Loucy (cell line): ENCODE results near the gene APAF1.
"Not testable (repeated sequence)": the region's sequence is repeated elsewhere in the genome, so short reads cannot be mapped to it uniquely, and the experiment has no call there.

ENCODE experiments used
- H2AFZ ChIP-seq: fragments of 200-600 bp; sonication (generic); 2 replicates; pipeline ENCODE4 v1.6.0; 2016; ENCODE audit warnings: antibody characterized with exemption, mild to moderate bottlenecking, low read length, moderate library complexity
- H3F3A ChIP-seq: fragments of 200-600 bp; 2 replicates; pipeline ENCODE4 v1.6.0; 2016; ENCODE audit warnings: antibody characterized with exemption, low read depth, mild to moderate bottlenecking
- H3K27me3 ChIP-seq: fragments of 200-600 bp; sonication (generic); 2 replicates; pipeline ENCODE4 v1.6.1; 2014; ENCODE audit warnings: low read length, mild to moderate bottlenecking; ENCODE audit not compliant: insufficient read depth, poor library complexity, severe bottlenecking
- H3K36me3 ChIP-seq: fragments of 200-600 bp; sonication (generic); 2 replicates; pipeline ENCODE4 v1.6.1; 2016; ENCODE audit warnings: low read length; ENCODE audit not compliant: insufficient read depth
- H3K4me1 ChIP-seq: fragments of 200-600 bp; sonication (generic); 2 replicates; pipeline ENCODE4 v1.5.1; 2014; ENCODE audit warnings: low read length, mild to moderate bottlenecking; ENCODE audit not compliant: insufficient read depth, poor library complexity, severe bottlenecking
- H3K4me2 ChIP-seq: fragments of 200-600 bp; sonication (generic); 2 replicates; pipeline ENCODE4 v1.6.0; 2014; ENCODE audit warnings: antibody characterized with exemption, low read length, low read depth, mild to moderate bottlenecking; ENCODE audit not compliant: poor library complexity, severe bottlenecking
- H3K4me3 ChIP-seq: fragments of 200-600 bp; sonication (generic); 2 replicates; pipeline ENCODE4 v1.5.1; 2014; ENCODE audit warnings: low read length, mild to moderate bottlenecking, mixed read lengths; ENCODE audit not compliant: poor library complexity, severe bottlenecking
- H3K79me2 ChIP-seq: fragments of 200-600 bp; sonication (generic); 2 replicates; pipeline ENCODE4 v1.6.1; 2014; ENCODE audit warnings: low read length; ENCODE audit not compliant: insufficient read depth
- H3K9ac ChIP-seq: fragments of 200-600 bp; sonication (generic); 2 replicates; pipeline ENCODE4 v1.6.0; 2014; ENCODE audit warnings: mild to moderate bottlenecking, low read depth, low read length, moderate library complexity; ENCODE audit not compliant: poor library complexity, severe bottlenecking
- H3K9me2 ChIP-seq: fragments of 200-600 bp; sonication (generic); replicated peaks from 2 replicates; pipeline ENCODE4 v1.6.1; 2016; ENCODE audit warnings: low read depth, low read length, mixed read lengths
- H3K9me3 ChIP-seq: fragments of 200-600 bp; sonication (generic); 2 replicates; pipeline ENCODE4 v1.6.1; 2014; ENCODE audit warnings: mild to moderate bottlenecking, antibody characterized with exemption, low read length, low read depth; ENCODE audit not compliant: insufficient read depth
- H4K20me1 ChIP-seq: fragments of 200-600 bp; sonication (generic); 2 replicates; pipeline ENCODE4 v1.6.0; 2014; ENCODE audit warnings: antibody characterized with exemption, low read length, mild to moderate bottlenecking; ENCODE audit not compliant: insufficient read depth, poor library complexity, severe bottlenecking
- CTCF ChIP-seq: fragments of 200-600 bp; sonication (generic); conservative IDR thresholded peaks from 2 replicates; pipeline ENCODE4 v1.5.1; 2014; ENCODE audit warnings: mild to moderate bottlenecking, antibody characterized with exemption, low read length
- EZH2phosphoT487 ChIP-seq: fragments of 200-600 bp; IDR thresholded peaks from 2 replicates; pipeline ENCODE4 v1.6.1; 2018; ENCODE audit warnings: antibody characterized with exemption, mild to moderate bottlenecking, moderate library complexity, borderline replicate concordance

Gene APAF1

GRCh38 chr12:98644712-98645571 is at the start of gene APAF1, which contains the start of gene IKBIP:
Gene APAF1, plus strand, starts transcription at chr12:98645290. Its CDS starts 3,070 bp downstream, at chr12:98648360.
Gene IKBIP, minus strand, starts transcription at chr12:98644788. Its CDS starts 87 bp downstream, at chr12:98644701.
- Histone ChIP-seq H2AFZ (peak within 1 kb of the TSS; percentile 81), H3K9ac (peak within 1 kb of the TSS; percentile 97), H4K20me1 (peaks cover 26% of the 10 kb centered on the region), H3K36me3 (peaks cover 3% of the 10 kb centered on the region; the same call in 1 of the 2 replicates), H3K9me3 (no peaks in the 10 kb centered on the region), H3K9me2 (no peaks in the 10 kb centered on the region), H3K79me2 (peaks cover 79% of the 10 kb centered on the region), H3F3A (no peaks in the 10 kb centered on the region), H3K4me1 (peaks cover 43% of the 10 kb centered on the region), H3K4me2 (peak within 1 kb of the TSS; percentile 88), H3K27me3 (no peaks in the 10 kb centered on the region), H3K4me3 (peak within 1 kb of the TSS; percentile 92)
- TF ChIP-seq EZH2phosphoT487 (no peak), CTCF (no peak)

- H3K4me1 ChIP-seq: peaks cover 18% of the 10 kb centered on the region
- not testable (repeated sequence) for H3K9me2 ChIP-seq, H2AFZ ChIP-seq, H3F3A ChIP-seq, H3K9me3 ChIP-seq, H3K27me3 ChIP-seq
- H4K20me1 ChIP-seq: peaks cover 75% of the 10 kb centered on the region
- peak overlapping the region; percentile 85 for H3K4me3 ChIP-seq
- H3K79me2 ChIP-seq: peaks cover 75% of the 10 kb centered on the region
- H3K9ac ChIP-seq: peak overlapping the region; percentile 99
- H3K4me2 ChIP-seq: peak overlapping the region; percentile 95
- peaks cover 65% of the 10 kb centered on the region for H3K36me3 ChIP-seq
Observed at GRCh38 chr12:98597313-98597712, 47.8 kb upstream of the APAF1 start.

GRCh38 chr12:98601924-98602323 is 43.2 kb upstream of the APAF1 start:
- Histone ChIP-seq H2AFZ (no peak overlapping the region), H3K4me2 (no peak overlapping the region), H3K9ac (no peak overlapping the region), H3K4me3 (no peak overlapping the region), H4K20me1 (peaks cover 41% of the 10 kb centered on the region), H3K79me2 (peaks cover 35% of the 10 kb centered on the region), H3K27me3 (no peaks in the 10 kb centered on the region), H3K36me3 (peaks cover 69% of the 10 kb centered on the region), H3F3A (0 out of 2 replicates have a peak, but pooled peaks cover 6% of the 10 kb centered on the region), H3K9me3 (no peaks in the 10 kb centered on the region), H3K4me1 (peaks cover 6% of the 10 kb centered on the region), H3K9me2 (no peaks in the 10 kb centered on the region)
- no peak for TF ChIP-seq CTCF
- TF ChIP-seq EZH2phosphoT487: no peak
